ENCODE measurements around the gene LRP8.

GRCh38 chr1:53320646-53321045, 7.2 kb downstream of the LRP8 start:
- TF ChIP-seq CTCF (IDR thresholded peaks at IDR 0.05; ENCODE audit: poor library complexity) (no peak), EZH2 (IDR thresholded peaks at IDR 0.05; ENCODE audit: borderline replicate concordance) (no peak), EZH2phosphoT487 (IDR thresholded peaks at IDR 0.05; ENCODE audit: low read depth, severe bottlenecking, unreplicated experiment) (no peak)

All from hepatocyte (in vitro differentiated cells).